Sigmoid colon (tissue), 4 donors: ENCODE data around the gene GCDH.

Experiments
- EP300 ChIP-seq, 4 donors: sonication (generic); formaldehyde crosslinking; IDR thresholded peaks; one replicate each; pipeline ENCODE4 v1.6.1; 2017; ENCODE audit warnings: antibody characterized with exemption in 4 of 4
- POLR2A ChIP-seq, 2 donors: fragments of 450-650 bp; IDR thresholded peaks; one replicate each; pipeline ENCODE4 v1.6.1; 2016; ENCODE audit warnings: antibody characterized with exemption in 2 of 2, mild to moderate bottlenecking in 2 of 2, moderate library complexity in 2 of 2
- POLR2AphosphoS5 ChIP-seq, 4 donors: sonication (generic); formaldehyde crosslinking; IDR thresholded peaks; one replicate each; pipeline ENCODE4 v1.6.1; 2017; ENCODE audit warnings: antibody characterized with exemption in 4 of 4
- TF ChIP-seq, protein P1 (sequence below), 4 experiments: fragments of 450-650 bp in 3 of 4; fragments of 200-600 bp in 1 of 4; IDR thresholded peaks; one replicate each; pipeline ENCODE4 v1.5.1; 2016 to 2019; ENCODE audit warnings: antibody characterized with exemption in 4 of 4, mild to moderate bottlenecking in 3 of 4, moderate library complexity in 2 of 4

DNA sequence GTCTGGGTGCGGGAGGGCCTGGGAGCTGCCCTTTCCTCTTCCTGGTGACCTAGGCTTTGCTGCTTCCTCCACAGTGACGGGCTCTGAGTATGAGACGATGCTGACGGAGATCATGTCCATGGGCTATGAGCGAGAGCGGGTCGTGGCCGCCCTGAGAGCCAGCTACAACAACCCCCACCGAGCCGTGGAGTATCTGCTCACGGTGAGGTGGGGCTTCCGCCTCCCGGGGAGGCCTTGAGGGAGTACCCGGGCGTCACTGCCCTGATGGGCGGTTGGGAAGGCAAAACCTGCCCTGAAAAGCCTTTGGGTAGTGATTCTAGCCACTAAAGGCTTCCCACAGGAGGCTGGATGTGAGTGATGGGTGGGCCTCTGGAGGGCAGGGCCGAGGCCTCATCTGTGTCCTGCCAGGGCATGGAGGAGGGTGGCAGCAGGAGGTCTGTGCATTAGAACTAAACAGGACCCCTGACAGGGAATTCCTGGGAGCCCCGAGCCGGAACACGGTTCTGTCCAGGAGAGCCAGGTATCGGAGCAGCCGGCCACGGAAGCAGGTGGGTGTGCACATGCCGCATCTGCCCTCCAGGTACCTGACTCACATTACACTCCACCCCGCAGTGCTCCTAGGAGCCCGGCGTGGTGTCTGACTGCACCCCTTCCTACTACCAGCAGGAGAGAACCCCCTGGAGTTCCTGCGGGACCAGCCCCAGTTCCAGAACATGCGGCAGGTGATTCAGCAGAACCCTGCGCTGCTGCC is 57.8 kb downstream of the GCDH start:
- TF ChIP-seq POLR2AphosphoS5 (IDR thresholded peaks at IDR 0.05) (no peak), POLR2A (IDR thresholded peaks at IDR 0.05) (no peak), EP300 (IDR thresholded peaks at IDR 0.05) (no peak)
- TF ChIP-seq, protein P1, sequence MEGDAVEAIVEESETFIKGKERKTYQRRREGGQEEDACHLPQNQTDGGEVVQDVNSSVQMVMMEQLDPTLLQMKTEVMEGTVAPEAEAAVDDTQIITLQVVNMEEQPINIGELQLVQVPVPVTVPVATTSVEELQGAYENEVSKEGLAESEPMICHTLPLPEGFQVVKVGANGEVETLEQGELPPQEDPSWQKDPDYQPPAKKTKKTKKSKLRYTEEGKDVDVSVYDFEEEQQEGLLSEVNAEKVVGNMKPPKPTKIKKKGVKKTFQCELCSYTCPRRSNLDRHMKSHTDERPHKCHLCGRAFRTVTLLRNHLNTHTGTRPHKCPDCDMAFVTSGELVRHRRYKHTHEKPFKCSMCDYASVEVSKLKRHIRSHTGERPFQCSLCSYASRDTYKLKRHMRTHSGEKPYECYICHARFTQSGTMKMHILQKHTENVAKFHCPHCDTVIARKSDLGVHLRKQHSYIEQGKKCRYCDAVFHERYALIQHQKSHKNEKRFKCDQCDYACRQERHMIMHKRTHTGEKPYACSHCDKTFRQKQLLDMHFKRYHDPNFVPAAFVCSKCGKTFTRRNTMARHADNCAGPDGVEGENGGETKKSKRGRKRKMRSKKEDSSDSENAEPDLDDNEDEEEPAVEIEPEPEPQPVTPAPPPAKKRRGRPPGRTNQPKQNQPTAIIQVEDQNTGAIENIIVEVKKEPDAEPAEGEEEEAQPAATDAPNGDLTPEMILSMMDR (IDR thresholded peaks at IDR 0.05) = no peak
